SU-DHL-6 (cell line): ENCODE measurements around the gene PSMB9.
"Not testable (repeated sequence)": the region's sequence is repeated elsewhere in the genome, so short reads cannot be mapped to it uniquely, and the experiment has no call there.

Experiments
- EZH2phosphoT487 ChIP-seq: fragments of 200-600 bp; sonication (generic), shearing (Covaris generic); conservative IDR thresholded peaks from 2 replicates; pipeline ENCODE4 v1.6.1; 2018; ENCODE audit warnings: mild to moderate bottlenecking, antibody characterized with exemption, low read length, moderate library complexity, mixed read lengths
- TF ChIP-seq, protein P1 (sequence below): fragments of 200-600 bp; sonication (generic); IDR thresholded peaks from one replicate; pipeline ENCODE4 v1.5.1; 2017; ENCODE audit warnings: antibody characterized with exemption, mild to moderate bottlenecking, low read length, moderate library complexity; ENCODE audit not compliant: insufficient read depth, poor library complexity, severe bottlenecking

DNA sequence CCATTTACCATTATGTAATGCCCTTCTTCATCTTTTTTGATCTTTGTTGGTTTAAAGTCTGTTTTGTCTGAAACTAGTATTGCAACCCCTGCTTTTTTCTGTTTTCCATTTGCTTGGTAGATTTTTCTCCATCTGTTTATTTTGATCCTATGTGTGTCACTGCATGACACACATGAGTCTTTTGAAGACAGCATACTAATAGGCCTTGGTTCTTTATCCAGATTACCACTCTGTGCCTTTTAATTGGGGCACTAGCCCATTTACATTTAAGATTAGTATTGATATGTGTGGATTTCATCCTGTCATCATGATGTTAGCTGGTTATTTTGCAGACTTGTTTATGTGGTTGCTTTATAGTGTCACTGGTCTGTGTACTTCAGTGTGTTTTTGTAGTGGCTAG is 48.6 kb upstream of the PSMB9 start:
- TF ChIP-seq, protein P1, sequence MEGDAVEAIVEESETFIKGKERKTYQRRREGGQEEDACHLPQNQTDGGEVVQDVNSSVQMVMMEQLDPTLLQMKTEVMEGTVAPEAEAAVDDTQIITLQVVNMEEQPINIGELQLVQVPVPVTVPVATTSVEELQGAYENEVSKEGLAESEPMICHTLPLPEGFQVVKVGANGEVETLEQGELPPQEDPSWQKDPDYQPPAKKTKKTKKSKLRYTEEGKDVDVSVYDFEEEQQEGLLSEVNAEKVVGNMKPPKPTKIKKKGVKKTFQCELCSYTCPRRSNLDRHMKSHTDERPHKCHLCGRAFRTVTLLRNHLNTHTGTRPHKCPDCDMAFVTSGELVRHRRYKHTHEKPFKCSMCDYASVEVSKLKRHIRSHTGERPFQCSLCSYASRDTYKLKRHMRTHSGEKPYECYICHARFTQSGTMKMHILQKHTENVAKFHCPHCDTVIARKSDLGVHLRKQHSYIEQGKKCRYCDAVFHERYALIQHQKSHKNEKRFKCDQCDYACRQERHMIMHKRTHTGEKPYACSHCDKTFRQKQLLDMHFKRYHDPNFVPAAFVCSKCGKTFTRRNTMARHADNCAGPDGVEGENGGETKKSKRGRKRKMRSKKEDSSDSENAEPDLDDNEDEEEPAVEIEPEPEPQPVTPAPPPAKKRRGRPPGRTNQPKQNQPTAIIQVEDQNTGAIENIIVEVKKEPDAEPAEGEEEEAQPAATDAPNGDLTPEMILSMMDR, result not testable (repeated sequence)
- TF ChIP-seq EZH2phosphoT487, result not testable (repeated sequence)
